Neuronal stem cell (in vitro differentiated cells): ENCODE data around the gene SHOC2.

Source experiments
- DNase-seq: peaks from one replicate; pipeline ENCODE4 v3.0.0-alpha.2; 2013; ENCODE audit warnings: low spot score
- H2AFZ ChIP-seq: one replicate; pipeline ENCODE4 v1.6.1; 2013; ENCODE audit warnings: mild to moderate bottlenecking, low read length, inconsistent platforms
- H2AK5ac ChIP-seq: 2 replicates; pipeline ENCODE4 v1.6.1; 2013; ENCODE audit warnings: low read depth, mild to moderate bottlenecking, inconsistent platforms, low read length, moderate library complexity, mixed read lengths
- H2BK120ac ChIP-seq: 2 replicates; pipeline ENCODE4 v1.6.1; 2013; ENCODE audit warnings: low read depth, mild to moderate bottlenecking, inconsistent platforms, low read length, moderate library complexity, mixed read lengths
- H2BK12ac ChIP-seq: one replicate; pipeline ENCODE4 v1.6.1; 2013; ENCODE audit warnings: low read length, inconsistent platforms
- H2BK15ac ChIP-seq: 2 replicates; pipeline ENCODE4 v1.6.1; 2013; ENCODE audit warnings: mild to moderate bottlenecking, low read length, inconsistent platforms, mixed read lengths
- H2BK5ac ChIP-seq: one replicate; pipeline ENCODE4 v1.6.1; 2013; ENCODE audit warnings: inconsistent platforms, mild to moderate bottlenecking, low read length, moderate library complexity
- H3K14ac ChIP-seq: one replicate; pipeline ENCODE4 v1.6.1; 2013; ENCODE audit warnings: low read length, inconsistent platforms
- H3K18ac ChIP-seq: 2 replicates; pipeline ENCODE4 v1.6.1; 2013; ENCODE audit warnings: low read length, inconsistent platforms
- H3K23ac ChIP-seq: 2 replicates; pipeline ENCODE4 v1.6.1; 2013; ENCODE audit warnings: low read depth, mild to moderate bottlenecking, mixed read lengths, low read length, inconsistent platforms; ENCODE audit not compliant: poor library complexity
- H3K27ac ChIP-seq: replicated peaks from 3 replicates; pipeline ENCODE4 v1.5.1; 2013; ENCODE audit warnings: low read length, inconsistent platforms
- H3K27me3 ChIP-seq, 3 experiments: 2 replicates each; pipeline ENCODE4 v1.6.1; 2013; ENCODE audit warnings: low read length in 3 of 3, mild to moderate bottlenecking in 2 of 3, inconsistent platforms in 1 of 3, low read depth in 1 of 3, mixed read lengths in 1 of 3, moderate library complexity in 1 of 3; ENCODE audit not compliant: control insufficient read depth in 3 of 3, insufficient read depth in 3 of 3
- H3K36me3 ChIP-seq, 2 donors: replicated peaks in 1 of 2; 2 replicates each; pipeline ENCODE4 v1.6.1; 2013; ENCODE audit warnings: low read length in 2 of 2; ENCODE audit not compliant: control insufficient read depth in 2 of 2, insufficient read depth in 2 of 2
- H3K4ac ChIP-seq: 2 replicates; pipeline ENCODE4 v1.6.1; 2013; ENCODE audit warnings: inconsistent platforms, mild to moderate bottlenecking, low read length, moderate library complexity
- H3K4me1 ChIP-seq, 2 donors: 1 replicate in 1 of 2; 2 replicates in 1 of 2; pipeline ENCODE4 v1.6.1; 2013; ENCODE audit warnings: low read length in 2 of 2, low read depth in 1 of 2; ENCODE audit not compliant: control insufficient read depth in 2 of 2, insufficient read depth in 1 of 2
- H3K4me2 ChIP-seq: one replicate; pipeline ENCODE4 v1.6.1; 2013; ENCODE audit warnings: mild to moderate bottlenecking, low read length, inconsistent platforms; ENCODE audit not compliant: insufficient read depth, poor library complexity, severe bottlenecking
- H3K4me3 ChIP-seq, 2 donors: 2 replicates each; pipeline ENCODE4 v1.5.1; 2013; ENCODE audit warnings: low read length in 2 of 2, mild to moderate bottlenecking in 2 of 2, inconsistent platforms in 1 of 2, moderate library complexity in 1 of 2
- H3K79me1 ChIP-seq: one replicate; pipeline ENCODE4 v1.6.1; 2013; ENCODE audit warnings: low read depth, mild to moderate bottlenecking, inconsistent platforms, low read length, moderate library complexity
- H3K9ac ChIP-seq: one replicate; pipeline ENCODE4 v1.6.1; 2013; ENCODE audit warnings: mild to moderate bottlenecking, low read depth, low read length, inconsistent platforms; ENCODE audit not compliant: poor library complexity
- H3K9me3 ChIP-seq, 2 donors: replicated peaks in 1 of 2; 2 replicates each; pipeline versions ENCODE3 to v1.6.1; 2013; ENCODE audit warnings: low read length in 2 of 2, mild to moderate bottlenecking in 2 of 2, inconsistent platforms in 1 of 2, low read depth in 1 of 2, mixed read lengths in 1 of 2, moderate library complexity in 1 of 2; ENCODE audit not compliant: control insufficient read depth in 2 of 2, insufficient read depth in 1 of 2
- H4K8ac ChIP-seq: one replicate; pipeline ENCODE4 v1.6.1; 2013; ENCODE audit warnings: low read depth, mild to moderate bottlenecking, inconsistent platforms, low read length, moderate library complexity
- H4K91ac ChIP-seq: one replicate; pipeline ENCODE4 v1.6.1; 2013; ENCODE audit warnings: low read length, low read depth, mild to moderate bottlenecking, inconsistent platforms; ENCODE audit not compliant: poor library complexity
- WGBS, 2 donors: extraction: QIAGEN DNeasy Blood & Tissue Kit; methylation state at CpG; one replicate each; pipeline ENCODE4 v1.1.7; 2013; ENCODE audit warnings: missing lambda C conversion rate in 2 of 2, mixed read lengths in 1 of 2; ENCODE audit not compliant: insufficient read length in 2 of 2, insufficient replicate concordance in 1 of 2; ENCODE audit errors: extremely low coverage in 2 of 2; 5-methylcytosine and 5-hydroxymethylcytosine counted together

The SHOC2 gene

DNA sequence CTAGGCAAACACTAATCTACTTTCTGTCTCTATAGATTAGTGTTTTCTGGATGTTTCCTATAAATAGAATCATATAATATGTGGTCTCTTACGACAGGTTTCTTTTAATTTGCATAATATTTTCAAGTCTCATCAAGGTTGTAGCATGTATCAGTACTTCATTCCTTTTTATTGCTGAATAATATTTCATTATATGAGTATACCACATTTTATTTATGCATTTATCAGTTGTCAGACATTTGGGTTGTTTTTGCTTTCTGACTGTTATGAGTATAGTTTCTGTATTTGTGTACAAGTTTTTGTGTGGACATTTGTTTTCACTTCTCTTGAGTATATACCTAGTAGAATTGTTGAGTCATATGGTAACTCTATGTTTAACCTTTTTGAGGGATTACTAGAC lies 48.2 kb downstream of the SHOC2 start:
- no peak overlapping the region for H2BK15ac ChIP-seq
- H3K14ac ChIP-seq = no peak overlapping the region
- H4K8ac ChIP-seq = no peak overlapping the region
- H3K4me2 ChIP-seq = no peak overlapping the region
- no peaks in the 10 kb centered on the region for H3K27me3 ChIP-seq
- H3K4ac ChIP-seq = no peak overlapping the region
- H3K27ac ChIP-seq = no peak overlapping the region
- peaks cover under 1% of the 10 kb centered on the region for H3K79me1 ChIP-seq
- no CpG with 5 or more reads among the region's 1 CpG for WGBS, 2 donors
- H3K9ac ChIP-seq = no peak overlapping the region
- H3K36me3 ChIP-seq = peaks cover 0 to 29% of the 10 kb centered on the region in 2 donors
- no peak overlapping the region for H4K91ac ChIP-seq
- H2BK12ac ChIP-seq = no peak overlapping the region
- H3K4me1 ChIP-seq = no peaks in the 10 kb centered on the region
- H3K9me3 ChIP-seq = no peaks in the 10 kb centered on the region
- no peak overlapping the region for H3K18ac ChIP-seq
- no peak for DNase-seq
- no peak overlapping the region for H2BK120ac ChIP-seq
- H2AFZ ChIP-seq = no peak overlapping the region
- no peak overlapping the region for H2AK5ac ChIP-seq
- H3K4me3 ChIP-seq = no peak overlapping the region
- H3K23ac ChIP-seq = no peak overlapping the region
- no peak overlapping the region for H2BK5ac ChIP-seq

DNA sequence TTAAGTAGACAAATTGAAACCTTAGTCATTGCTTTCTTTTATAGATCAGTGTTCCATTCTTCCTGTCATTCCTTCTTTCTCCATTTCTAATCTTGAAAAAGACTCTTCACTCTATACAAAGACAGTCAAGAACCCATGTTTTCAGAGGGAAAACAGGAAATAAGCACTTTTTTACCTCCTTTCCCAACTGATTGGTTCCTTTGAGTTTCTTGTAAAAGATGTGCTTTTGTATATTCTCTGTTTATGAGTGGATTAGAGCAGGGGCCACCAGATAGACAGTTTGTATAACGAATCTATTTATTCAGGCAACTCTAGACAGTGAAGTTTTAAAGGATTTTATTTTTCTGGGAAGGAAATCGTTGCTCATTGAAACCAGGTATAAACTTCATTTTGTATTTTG lies 49.8 kb downstream of the SHOC2 start:
- no peaks in the 10 kb centered on the region for H3K9me3 ChIP-seq
- H3K23ac ChIP-seq = no peak overlapping the region
- H3K4me3 ChIP-seq = no peak overlapping the region
- peaks cover 2% of the 10 kb centered on the region for H3K79me1 ChIP-seq
- H4K8ac ChIP-seq = no peak overlapping the region
- DNase-seq = no peak
- no peak overlapping the region for H3K14ac ChIP-seq
- no peak overlapping the region for H3K18ac ChIP-seq
- no peak overlapping the region for H2BK5ac ChIP-seq
- no peak overlapping the region for H3K9ac ChIP-seq
- H2BK12ac ChIP-seq = no peak overlapping the region
- no peak overlapping the region for H2AK5ac ChIP-seq
- H3K4me1 ChIP-seq = no peaks in the 10 kb centered on the region
- H3K27ac ChIP-seq = no peak overlapping the region
- no peaks in the 10 kb centered on the region for H3K27me3 ChIP-seq
- no peak overlapping the region for H2BK15ac ChIP-seq
- H2AFZ ChIP-seq = no peak overlapping the region
- peaks cover 0 to 26% of the 10 kb centered on the region in 2 donors for H3K36me3 ChIP-seq
- H4K91ac ChIP-seq = no peak overlapping the region
- no peak overlapping the region for H3K4me2 ChIP-seq
- WGBS, 2 donors = no CpG with 5 or more reads among the region's 2 CpGs
- no peak overlapping the region for H2BK120ac ChIP-seq
- no peak overlapping the region for H3K4ac ChIP-seq

DNA sequence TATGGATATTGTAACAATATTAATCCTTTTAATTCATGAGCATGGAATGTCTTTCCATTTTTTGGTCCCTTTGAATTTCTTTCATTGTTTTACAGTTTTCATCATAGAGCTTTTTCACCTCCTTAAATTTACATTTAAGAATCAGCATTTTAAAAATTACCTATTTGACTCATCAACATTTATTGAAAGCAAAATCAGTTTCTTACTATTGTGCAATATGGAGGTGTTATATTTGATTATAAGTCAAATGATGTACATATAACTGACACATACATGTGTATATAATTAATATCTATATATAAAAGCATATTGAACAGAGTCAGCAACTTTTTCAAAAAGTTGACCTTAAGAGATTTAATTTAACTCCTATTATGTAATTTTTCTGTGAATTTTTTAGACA lies 52.2 kb downstream of the SHOC2 start:
- H3K79me1 ChIP-seq = peaks cover 2% of the 10 kb centered on the region
- no peak overlapping the region for H3K18ac ChIP-seq
- H2BK12ac ChIP-seq = no peak overlapping the region
- no peak overlapping the region for H3K27ac ChIP-seq
- no peak overlapping the region for H4K8ac ChIP-seq
- H2AK5ac ChIP-seq = no peak overlapping the region
- H3K4me1 ChIP-seq = no peaks in the 10 kb centered on the region
- H3K4me2 ChIP-seq = no peak overlapping the region
- H4K91ac ChIP-seq = no peak overlapping the region
- no peak overlapping the region for H3K4me3 ChIP-seq
- no peaks in the 10 kb centered on the region for H3K9me3 ChIP-seq
- H2BK15ac ChIP-seq = no peak overlapping the region
- no peak overlapping the region for H3K4ac ChIP-seq
- no peak for DNase-seq
- H3K36me3 ChIP-seq = peaks cover 0 to 16% of the 10 kb centered on the region in 2 donors
- no peaks in the 10 kb centered on the region for H3K27me3 ChIP-seq
- H3K9ac ChIP-seq = no peak overlapping the region
- H3K23ac ChIP-seq = no peak overlapping the region
- H2BK5ac ChIP-seq = no peak overlapping the region
- H2BK120ac ChIP-seq = no peak overlapping the region
- no peak overlapping the region for H2AFZ ChIP-seq
- H3K14ac ChIP-seq = no peak overlapping the region

DNA sequence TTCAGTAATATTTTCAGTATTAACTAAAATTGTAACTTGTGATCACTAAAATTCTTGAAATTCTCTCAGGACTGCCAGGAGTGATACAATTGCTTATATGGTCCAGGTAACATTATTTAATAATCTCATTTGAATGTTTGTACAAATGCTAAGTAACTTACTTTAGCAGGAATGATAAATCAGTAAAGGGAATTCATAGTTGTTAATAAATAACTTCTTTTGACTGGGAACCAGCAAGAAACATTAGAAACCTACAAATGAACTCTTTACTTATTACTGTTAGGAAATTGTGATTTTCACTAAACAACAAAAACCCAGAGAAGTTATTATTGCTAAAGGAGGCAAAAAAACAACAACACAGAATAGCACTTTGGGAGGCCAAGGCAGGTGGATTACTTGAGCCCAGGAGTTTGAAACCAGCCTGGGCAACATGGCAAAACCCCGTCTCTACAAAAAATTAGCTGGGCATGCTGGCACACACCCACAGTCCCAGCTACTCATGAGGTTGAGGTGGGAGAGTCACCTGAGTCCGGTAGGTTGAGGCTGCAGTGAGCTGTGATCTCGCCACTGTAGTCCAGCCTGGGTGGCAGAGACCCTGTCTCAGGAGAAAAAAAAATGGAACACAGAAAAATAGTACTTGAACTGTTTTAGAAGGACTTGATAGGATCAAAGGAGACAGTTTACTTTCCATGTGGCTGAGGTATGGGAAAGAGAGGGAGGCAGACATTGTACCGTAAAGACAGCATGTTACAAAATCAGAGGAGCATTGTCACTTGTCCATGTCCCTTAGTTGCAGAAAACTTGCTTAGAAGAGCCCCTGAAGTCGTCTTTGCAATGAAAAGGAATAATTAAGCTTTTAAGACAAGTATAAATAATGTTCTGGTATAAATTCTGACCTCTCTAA lies 53.1 kb downstream of the SHOC2 start:
- Histone ChIP-seq H3K4me3 (no peak overlapping the region), H2BK5ac (no peak overlapping the region), H3K79me1 (peaks cover 2% of the 10 kb centered on the region), H3K4me2 (no peak overlapping the region), H3K23ac (no peak overlapping the region), H3K18ac (peak overlapping the region; percentile 71), H2BK12ac (no peak overlapping the region), H3K27me3 (no peaks in the 10 kb centered on the region), H3K9ac (peak overlapping the region; percentile 44), H2BK120ac (no peak overlapping the region), H4K8ac (no peak overlapping the region), H2AFZ (no peak overlapping the region), H3K36me3 (peaks cover 0 to 8% of the 10 kb centered on the region in 2 donors), H3K9me3 (no peaks in the 10 kb centered on the region), H3K14ac (no peak overlapping the region), H3K4me1 (no peaks in the 10 kb centered on the region), H2AK5ac (no peak overlapping the region), H2BK15ac (no peak overlapping the region), H3K27ac (no peak overlapping the region), H3K4ac (no peak overlapping the region), H4K91ac (no peak overlapping the region)
- no CpG with 5 or more reads among the region's 5 CpGs for WGBS, 2 donors
- no peak for DNase-seq
